Thyroid gland (tissue), 4 donors: Measurements from ENCODE around the gene GLIPR1. TPM values are rescaled to one million over a fixed set of nuclear protein-coding genes. Genes with fewer than 3 reads are reported as not detected.
"Not testable (repeated sequence)": the region's sequence is repeated elsewhere in the genome, so short reads cannot be mapped to it uniquely, and the experiment has no call there.

Experiments used
- DNase-seq, 2 donors: peaks; one replicate each; pipeline ENCODE4 v3.0.0-alpha.2; 2019
- H3K27ac ChIP-seq, 3 donors: fragments of 200-600 bp; sonication (generic); 1 replicate in 2 of 3; 2 replicates in 1 of 3; pipeline ENCODE4 v1.5.1; 2016 to 2019; ENCODE audit warnings: mild to moderate bottlenecking in 1 of 3, moderate library complexity in 1 of 3
- H3K27me3 ChIP-seq: fragments of 200-600 bp; sonication (generic); one replicate; pipeline ENCODE4 v1.5.1; 2019
- H3K36me3 ChIP-seq, 2 donors: fragments of 200-600 bp; sonication (generic); one replicate each; pipeline ENCODE4 v1.5.1; 2016 to 2019
- H3K4me1 ChIP-seq, 2 donors: fragments of 200-600 bp; sonication (generic); one replicate each; pipeline ENCODE4 v1.5.1; 2017 to 2019
- H3K4me3 ChIP-seq, 3 donors: fragments of 200-600 bp; sonication (generic); replicated peaks in 1 of 3; 1 replicate in 2 of 3; 2 replicates in 1 of 3; pipeline ENCODE4 v1.5.1; 2016; ENCODE audit warnings: mild to moderate bottlenecking in 1 of 3
- H3K9me3 ChIP-seq: fragments of 200-600 bp; sonication (generic); one replicate; pipeline ENCODE4 v1.5.1; 2017
- POLR2A ChIP-seq, 2 donors: fragments of 450-650 bp; IDR thresholded peaks; one replicate each; pipeline ENCODE4 v1.6.1; 2017; ENCODE audit warnings: antibody characterized with exemption in 2 of 2, mild to moderate bottlenecking in 2 of 2, moderate library complexity in 1 of 2
- WGBS, 2 donors: methylation state at CpG; one replicate each; pipeline ENCODE4 v1.1.5; 2017; 5-methylcytosine and 5-hydroxymethylcytosine counted together
- intact Hi-C: fragments of 100-400 bp; cut with DNase I; formaldehyde crosslinking; loops from one replicate; pipeline ENCODE4 v1.15.1; 2023
- total RNA-seq, 4 donors: library from RNA; depleted of rRNA; stranded (reverse); fragments of >200 nt; gene quantifications; one replicate each; pipeline ENCODE4 v1.2.3, GENCODE V29; 2016
- TF ChIP-seq, protein P1 (sequence below), 6 experiments: fragments of 200-600 bp in 3 of 6; fragments of 450-650 bp in 3 of 6; sonication (generic) in 3 of 6; IDR thresholded peaks; one replicate each; pipeline ENCODE4 v1.5.1; 2016 to 2019; ENCODE audit warnings: antibody characterized with exemption in 6 of 6, mild to moderate bottlenecking in 2 of 6, inconsistent platforms in 1 of 6, moderate library complexity in 1 of 6

GLIPR1 gene
- total RNA-seq, 4 donors from 2014 or later = 5.5 to 15.7 (median 11.3) TPM

DNA sequence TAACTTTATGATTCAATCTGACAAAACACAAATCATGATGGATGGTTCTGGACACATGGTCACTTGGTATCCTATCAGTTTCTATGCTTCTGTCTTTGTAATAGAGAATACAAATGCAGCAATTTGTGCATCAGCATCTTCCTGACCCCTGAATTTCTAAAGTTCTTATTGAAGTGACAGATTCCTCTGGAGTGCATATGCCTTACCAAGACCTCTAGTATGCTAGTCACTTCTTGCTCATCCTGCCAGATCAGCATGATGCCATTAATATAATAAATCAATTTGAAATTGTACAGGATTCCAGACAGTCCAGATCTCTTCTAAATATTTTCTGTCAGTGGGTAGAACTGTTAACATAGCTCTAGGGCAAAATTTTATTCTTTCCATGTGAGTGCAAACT, 40.6 kb upstream of the GLIPR1 start:
- no peaks in the 10 kb centered on the region for H3K4me1 ChIP-seq
- H3K27ac ChIP-seq = no peak overlapping the region
- no peaks in the 10 kb centered on the region for H3K27me3 ChIP-seq
- H3K4me3 ChIP-seq = no peak overlapping the region
- H3K36me3 ChIP-seq = no peaks in the 10 kb centered on the region
- intact Hi-C loops = no loop called here
- TF ChIP-seq POLR2A (IDR thresholded peaks at IDR 0.05) = no peak
- TF ChIP-seq, protein P1, sequence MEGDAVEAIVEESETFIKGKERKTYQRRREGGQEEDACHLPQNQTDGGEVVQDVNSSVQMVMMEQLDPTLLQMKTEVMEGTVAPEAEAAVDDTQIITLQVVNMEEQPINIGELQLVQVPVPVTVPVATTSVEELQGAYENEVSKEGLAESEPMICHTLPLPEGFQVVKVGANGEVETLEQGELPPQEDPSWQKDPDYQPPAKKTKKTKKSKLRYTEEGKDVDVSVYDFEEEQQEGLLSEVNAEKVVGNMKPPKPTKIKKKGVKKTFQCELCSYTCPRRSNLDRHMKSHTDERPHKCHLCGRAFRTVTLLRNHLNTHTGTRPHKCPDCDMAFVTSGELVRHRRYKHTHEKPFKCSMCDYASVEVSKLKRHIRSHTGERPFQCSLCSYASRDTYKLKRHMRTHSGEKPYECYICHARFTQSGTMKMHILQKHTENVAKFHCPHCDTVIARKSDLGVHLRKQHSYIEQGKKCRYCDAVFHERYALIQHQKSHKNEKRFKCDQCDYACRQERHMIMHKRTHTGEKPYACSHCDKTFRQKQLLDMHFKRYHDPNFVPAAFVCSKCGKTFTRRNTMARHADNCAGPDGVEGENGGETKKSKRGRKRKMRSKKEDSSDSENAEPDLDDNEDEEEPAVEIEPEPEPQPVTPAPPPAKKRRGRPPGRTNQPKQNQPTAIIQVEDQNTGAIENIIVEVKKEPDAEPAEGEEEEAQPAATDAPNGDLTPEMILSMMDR (IDR thresholded peaks at IDR 0.05) = no peak
- H3K9me3 ChIP-seq = no peaks in the 10 kb centered on the region
- no peak for DNase-seq

DNA sequence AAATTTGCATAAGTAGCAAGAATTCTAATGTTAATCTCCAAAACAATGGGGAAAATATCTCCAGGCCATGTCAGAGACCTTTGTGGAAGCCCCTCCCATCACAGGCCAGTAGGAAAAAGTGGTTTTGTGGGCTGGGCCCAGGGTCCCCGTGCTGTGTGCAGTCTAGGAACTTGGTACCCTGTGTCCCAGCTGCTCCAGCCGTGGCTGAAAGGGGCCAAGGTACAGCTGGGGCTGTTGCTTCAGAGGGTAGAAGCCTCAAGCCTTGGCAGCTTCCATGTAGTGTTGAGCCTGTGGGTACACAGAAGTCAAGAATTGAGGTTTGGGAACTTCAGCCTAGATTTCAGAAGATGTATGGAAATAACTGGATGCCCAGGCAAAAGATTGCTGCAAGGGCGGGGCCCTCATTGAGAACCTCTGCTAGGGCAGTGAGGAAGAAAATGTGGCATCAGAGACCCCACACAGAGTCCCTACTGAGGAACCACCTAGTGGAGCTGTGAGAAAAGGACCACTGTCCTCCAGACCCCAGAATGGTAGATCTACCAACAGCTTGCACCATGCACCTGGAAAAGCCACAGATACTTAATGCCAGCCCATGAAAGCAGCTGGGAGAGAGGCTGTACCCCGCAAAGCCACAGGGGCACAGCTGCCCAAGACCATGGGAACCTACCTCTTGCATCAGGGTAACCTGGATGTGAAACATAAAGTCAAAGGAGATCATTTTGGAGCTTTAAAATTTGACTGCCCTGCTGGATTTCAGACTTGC, 38.7 kb upstream of the GLIPR1 start:
- H3K4me1 ChIP-seq, H3K27ac ChIP-seq, H3K27me3 ChIP-seq, H3K4me3 ChIP-seq, H3K9me3 ChIP-seq, H3K36me3 ChIP-seq, intact Hi-C loops, DNase-seq: not testable (repeated sequence)
- 76 to 95% methylated on average over 3 to 4 of the region's 4 CpGs for WGBS, 2 donors

DNA sequence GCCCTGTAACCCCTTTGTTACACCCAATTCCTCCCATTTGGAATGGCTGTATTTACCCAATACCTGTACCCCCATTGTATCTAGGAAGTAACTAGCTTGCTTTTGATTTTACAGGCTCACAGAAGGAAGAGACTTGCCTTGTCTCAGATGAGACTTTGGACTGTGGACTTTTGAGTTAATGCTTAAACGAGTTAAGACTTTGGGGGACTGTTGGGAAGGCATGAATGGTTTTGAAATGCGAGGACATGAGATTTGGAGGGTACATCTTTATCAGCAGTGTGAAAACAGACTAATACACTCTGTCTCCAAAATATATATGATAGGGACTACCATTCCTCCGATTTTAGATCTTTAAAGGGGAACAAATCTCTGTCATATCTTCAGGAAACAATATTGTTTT, 38.1 kb upstream of the GLIPR1 start:
- H3K4me1 ChIP-seq, H3K27me3 ChIP-seq, H3K4me3 ChIP-seq, H3K27ac ChIP-seq, DNase-seq, H3K36me3 ChIP-seq, intact Hi-C loops, H3K9me3 ChIP-seq: not testable (repeated sequence)
- WGBS, 2 donors = 19 to 48% methylated on average over 3 of the region's 3 CpGs

DNA sequence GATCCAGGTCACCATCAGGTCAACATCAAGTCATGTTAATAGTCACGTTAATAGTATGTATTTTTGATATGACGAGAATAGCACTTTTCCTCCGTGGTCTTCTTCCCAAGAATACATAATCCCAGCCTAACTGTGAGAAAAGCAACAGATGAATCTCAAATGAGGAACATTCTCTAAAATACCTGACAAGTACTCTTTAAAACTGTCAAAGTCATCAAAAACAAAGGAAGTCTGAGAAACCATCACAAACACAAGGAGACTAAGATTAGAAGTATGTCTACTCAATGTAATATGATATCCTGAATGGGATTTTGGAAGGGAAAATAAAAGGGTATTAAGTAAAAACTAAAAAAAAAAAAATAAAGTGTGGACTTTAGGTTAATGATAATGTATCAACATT, 36.8 kb upstream of the GLIPR1 start:
- Histone ChIP-seq H3K27me3 (no peaks in the 10 kb centered on the region), H3K36me3 (no peaks in the 10 kb centered on the region), H3K4me1 (no peaks in the 10 kb centered on the region), H3K27ac (no peak overlapping the region), H3K9me3 (no peaks in the 10 kb centered on the region), H3K4me3 (no peak overlapping the region)
- intact Hi-C loops = no loop called here
- DNase-seq = no peak
- no peak for TF ChIP-seq POLR2A (IDR thresholded peaks at IDR 0.05)
- TF ChIP-seq, protein P1 (IDR thresholded peaks at IDR 0.05) = no peak
- 59 to 60% methylated on average over 3 of the region's 3 CpGs for WGBS, 2 donors

DNA sequence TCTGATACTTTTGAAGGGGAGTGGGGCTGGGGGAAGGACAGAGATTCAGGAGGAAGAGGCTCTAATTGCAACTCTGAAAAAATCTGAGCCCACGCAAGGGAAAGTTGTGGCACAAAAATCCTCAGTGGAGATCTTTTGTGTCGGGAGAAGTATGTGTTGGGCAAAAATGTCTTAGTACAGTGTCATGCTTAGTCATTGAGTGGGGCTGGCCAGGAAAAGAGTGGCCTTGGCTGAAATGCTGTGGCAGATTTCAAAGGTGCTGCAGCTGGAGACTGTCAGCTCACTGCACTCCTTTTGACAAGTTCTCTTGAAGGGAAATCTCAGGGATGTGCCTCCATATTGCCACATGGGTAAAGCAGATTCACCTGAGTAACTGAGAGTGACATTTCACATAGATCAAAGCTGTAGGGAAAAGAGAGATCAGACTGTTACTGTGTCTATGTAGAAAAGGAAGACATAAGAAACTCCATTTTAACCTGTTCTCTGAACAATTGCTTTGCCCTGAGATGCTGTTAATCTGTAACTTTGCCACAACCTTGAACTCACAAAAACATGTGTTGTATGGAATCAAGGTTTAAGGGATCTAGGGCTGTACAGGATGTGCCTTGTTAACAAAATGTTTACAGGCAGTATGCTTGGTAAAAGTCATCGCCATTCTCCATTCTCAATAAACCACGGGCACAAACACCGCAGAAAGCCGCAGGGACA, 36.0 kb upstream of the GLIPR1 start:
- no peak for DNase-seq
- no peaks in the 10 kb centered on the region for H3K9me3 ChIP-seq
- no peaks in the 10 kb centered on the region for H3K27me3 ChIP-seq
- no peak overlapping the region for H3K4me3 ChIP-seq
- intact Hi-C loops = no loop called here
- no peak for TF ChIP-seq POLR2A (IDR thresholded peaks at IDR 0.05)
- TF ChIP-seq, protein P1 (IDR thresholded peaks at IDR 0.05) = no peak
- 90 to 93% methylated on average over 6 of the region's 6 CpGs for WGBS, 2 donors
- H3K27ac ChIP-seq = no peak overlapping the region
- H3K36me3 ChIP-seq = no peaks in the 10 kb centered on the region
- no peaks in the 10 kb centered on the region for H3K4me1 ChIP-seq

DNA sequence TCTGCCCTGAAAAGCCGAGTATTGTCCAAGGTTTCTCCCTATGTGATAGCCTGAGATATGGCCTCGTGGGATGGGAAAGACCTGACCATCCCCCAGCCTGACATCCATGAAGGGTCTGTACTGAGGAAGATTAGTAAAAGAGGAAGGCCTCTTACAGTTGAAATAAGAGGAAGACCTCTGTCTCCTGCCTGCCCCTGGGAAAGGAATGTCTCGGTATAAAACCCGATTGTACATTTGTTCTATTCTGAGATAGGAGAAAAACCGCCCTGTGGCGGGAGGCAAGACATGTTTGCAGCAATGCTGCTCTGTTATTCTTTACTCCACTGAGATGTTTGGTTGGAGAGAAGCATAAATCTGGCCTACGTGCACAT, 35.4 kb upstream of the GLIPR1 start:
- not testable (repeated sequence) for H3K4me1 ChIP-seq
- 74 to 82% methylated on average over 7 of the region's 7 CpGs for WGBS, 2 donors

More for the DNA sequence above, 35.4 kb upstream of the GLIPR1 start:
- H3K27me3 ChIP-seq, H3K27ac ChIP-seq, intact Hi-C loops, H3K36me3 ChIP-seq, H3K4me3 ChIP-seq, DNase-seq, H3K9me3 ChIP-seq: not testable (repeated sequence)
